Measurements from ENCODE around the gene CERKL.

Gene CERKL

DNA sequence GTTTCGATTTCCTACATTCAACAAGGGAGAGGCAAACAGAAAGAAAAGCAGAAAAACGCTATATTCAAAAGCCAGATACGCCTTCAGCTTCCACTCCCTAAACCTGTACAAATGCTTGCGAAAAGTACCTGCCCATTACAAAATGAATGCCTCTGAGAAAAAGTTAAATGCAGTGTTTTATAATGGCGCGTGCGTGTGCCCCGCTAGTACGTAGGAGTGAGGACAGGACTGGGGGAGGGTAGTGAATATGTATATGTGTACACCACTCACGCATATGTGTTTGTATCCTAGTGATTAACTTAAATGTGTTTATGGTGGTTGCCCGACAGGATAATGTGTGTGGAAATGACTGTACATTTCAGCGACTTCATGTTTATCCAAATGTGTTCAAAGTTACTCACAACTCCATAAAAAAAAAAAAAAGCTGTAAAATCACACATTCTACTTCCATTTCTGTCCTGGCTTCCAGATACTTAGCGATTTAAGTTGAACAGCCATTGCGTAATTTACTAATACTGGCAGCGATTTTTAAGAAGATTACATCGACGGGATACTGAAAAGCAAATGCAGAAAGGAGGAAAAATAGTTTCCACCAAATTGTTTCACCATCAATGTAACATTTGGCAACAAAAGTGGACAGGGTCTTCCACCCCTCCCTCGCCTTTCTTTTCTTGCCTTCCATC is 22.1 kb upstream of the CERKL start:
- no peak for DNase-seq (ENCODE audit: low read depth)

DNA sequence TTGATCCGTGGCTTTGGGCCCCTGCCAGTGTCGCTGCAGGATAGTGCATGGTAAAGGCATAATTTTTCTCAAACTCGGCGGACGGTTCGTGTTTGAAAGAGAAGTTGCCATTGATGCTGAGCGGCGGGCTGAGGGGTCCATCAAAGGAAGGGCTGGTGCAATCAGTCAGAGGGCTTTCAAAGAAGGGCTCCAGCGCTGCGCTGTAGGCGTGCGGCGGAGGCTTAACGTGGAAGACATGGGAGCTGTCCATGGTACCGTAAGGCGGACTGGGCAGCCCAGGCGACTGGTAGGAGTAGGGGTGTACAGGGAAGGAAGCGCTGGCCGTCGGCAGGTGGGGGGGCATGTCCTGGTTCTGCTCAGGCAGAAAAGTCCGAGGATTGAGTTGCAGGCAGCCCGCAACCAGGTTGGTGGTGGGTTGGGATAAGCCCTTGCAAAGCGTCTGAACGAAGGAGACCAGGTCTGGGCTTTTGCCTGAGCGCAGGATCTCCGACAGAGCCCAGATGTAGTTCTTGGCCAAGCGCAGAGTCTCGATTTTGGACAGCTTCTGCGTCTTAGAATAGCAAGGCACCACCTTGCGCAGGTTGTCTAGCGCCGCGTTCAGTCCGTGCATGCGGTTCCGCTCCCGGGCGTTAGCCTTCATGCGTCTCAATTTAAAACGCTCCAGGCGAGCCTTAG is 21.1 kb upstream of the CERKL start:
- DNase-seq (ENCODE audit: low read depth) = peak; percentile 71

DNA sequence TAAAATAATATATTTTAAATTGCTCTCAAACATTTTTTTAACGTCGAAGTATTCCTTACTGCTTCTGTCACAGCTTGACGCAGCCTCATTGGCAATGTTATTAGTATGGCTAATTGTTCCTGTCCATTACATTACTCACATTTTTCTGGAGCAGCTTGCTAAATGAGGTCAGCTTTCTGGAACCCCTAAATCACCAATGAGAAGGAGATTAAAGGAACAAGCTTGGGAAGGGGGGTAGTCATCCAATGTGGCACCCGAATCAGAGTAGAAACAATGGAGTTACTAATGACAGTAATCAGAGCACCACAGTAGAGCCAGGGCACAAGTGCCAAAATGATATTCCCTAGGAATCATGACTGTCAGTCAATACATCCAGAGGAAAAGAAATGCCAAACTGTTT is 18.3 kb upstream of the CERKL start:
- no peak for DNase-seq (ENCODE audit: low read depth)

DNA sequence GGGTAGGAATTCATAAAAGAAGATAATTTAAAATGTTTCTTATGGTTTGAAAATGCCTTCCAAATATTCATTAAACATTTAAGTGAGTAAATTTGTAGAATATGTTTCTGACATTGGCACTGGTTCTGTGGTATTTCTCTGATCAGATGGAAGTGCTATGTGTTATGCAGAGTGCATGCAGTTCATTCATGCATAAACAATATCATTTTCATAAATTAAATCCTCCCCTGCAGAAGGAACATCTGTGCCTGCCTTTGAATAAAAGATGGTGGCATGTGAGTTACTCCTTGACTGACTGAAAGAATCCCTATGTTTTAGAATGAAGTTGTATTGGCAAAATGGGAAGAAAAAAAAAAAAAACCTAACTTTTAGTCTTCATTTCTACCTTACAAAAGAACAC is 17.6 kb upstream of the CERKL start:
- no peak for DNase-seq (ENCODE audit: low read depth)

DNA sequence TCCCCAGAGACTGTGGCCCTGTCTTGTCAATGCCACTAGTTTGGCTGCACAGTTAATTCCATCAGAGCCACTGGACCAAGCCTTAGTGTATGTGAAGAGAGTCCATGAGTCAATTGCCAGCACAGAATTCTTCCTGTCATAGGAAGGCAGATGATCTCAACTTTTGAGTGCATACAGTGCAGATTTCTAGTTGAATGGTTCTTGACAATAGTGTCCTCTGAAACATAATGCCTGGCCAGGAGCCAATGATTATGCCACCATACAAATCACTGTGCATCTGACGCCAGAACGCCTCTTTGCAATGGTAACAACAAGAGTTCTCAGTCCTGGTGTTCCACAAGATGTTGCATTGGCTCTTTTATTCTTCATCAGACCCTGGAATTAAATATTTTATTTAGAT is 16.3 kb upstream of the CERKL start:
- no peak for DNase-seq (ENCODE audit: low read depth)

DNA sequence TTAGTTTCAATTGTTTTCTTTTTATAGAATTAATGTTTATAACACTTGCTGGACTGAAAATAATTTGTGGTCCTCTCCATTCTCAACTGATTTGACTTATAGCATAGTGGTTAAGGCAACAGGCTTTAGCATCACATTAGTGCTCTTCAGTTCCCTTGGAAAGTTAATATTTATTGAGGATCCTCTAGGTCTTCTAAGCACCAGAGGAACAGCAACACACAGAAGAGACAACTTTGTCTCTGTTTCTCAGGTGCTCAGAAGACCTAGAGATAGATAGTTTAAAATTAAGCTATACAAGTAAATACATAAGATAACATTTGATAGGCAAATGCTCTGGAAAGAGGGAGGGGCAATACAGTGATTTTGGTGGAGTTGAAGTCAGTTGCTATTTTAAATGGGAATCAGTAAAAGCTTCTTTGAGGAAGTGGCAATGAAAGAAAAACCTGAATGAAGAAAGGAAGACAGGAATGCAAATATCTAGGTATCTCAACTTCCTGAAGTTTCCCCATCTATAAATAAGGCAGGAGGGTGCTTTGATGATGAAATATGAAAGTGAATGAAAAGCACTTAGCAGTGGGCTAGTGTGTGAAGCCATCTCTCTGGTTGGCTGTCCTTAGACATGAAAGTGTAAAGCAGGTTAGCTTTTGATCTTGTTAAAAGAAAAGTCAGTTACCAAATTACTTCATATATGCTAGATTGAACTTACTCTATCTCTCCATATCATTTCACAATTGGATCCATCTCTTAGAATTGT is 15.5 kb upstream of the CERKL start:
- DNase-seq (ENCODE audit: low read depth) = no peak

DNA sequence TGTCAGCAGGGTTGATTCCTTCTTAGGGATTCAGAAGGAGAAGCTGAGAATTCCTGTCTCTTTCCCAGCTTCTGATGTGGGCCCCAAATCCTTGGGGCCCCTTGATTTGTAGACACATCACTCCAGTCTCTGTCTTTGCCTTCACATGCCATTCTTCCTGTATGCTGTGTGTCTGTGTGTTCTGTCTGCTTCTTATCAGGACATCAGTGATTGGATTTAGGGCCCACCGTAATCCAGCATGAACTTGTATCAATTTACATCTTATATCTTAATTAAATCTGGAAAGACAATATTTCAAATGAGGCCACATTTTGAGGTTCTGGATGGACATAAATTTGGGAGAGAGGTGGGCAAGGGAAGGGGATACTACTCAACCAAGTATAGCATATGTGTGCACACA is 13.7 kb upstream of the CERKL start:
- DNase-seq (ENCODE audit: low read depth) = no peak

DNA sequence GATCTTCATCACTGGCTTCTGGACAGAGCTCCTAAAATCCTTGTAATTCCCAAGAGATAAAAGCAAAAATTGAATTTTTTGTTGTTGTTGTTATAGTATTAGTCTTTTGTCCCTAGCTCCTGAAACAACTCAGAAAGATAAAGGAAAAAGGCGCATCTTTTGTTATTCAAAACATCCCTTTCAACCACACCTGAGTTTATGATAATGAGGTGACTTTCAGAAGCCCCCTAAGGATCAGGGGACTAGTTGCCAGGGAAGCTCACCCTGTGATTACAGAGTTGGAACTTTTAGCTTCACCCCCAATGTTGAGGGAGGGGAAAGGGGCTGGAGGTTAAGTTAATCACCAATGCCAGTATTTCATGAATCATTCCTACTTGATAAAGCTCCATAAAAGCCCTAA is 10.3 kb upstream of the CERKL start:
- no peak for DNase-seq (ENCODE audit: low read depth)

DNA sequence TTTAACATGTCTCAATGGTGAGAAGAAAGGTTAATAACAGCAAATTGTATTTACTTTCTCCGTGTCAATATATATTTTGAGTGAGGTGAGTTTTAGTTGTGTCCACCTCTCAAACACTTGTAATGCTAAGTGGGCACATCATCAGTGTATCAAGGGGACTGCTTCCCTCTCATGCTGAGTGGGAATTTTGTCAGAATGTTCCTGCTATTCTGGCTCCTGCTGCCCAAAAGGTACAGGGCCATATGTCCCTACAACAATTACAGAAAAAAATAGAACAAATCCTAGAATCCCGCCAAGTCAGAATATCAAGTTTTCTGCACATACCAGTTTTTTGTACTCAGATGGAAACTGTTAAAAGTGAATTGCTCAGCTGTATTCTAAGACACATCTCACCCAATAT is 5.4 kb upstream of the CERKL start:
- no peak for DNase-seq (ENCODE audit: low read depth)

DNA sequence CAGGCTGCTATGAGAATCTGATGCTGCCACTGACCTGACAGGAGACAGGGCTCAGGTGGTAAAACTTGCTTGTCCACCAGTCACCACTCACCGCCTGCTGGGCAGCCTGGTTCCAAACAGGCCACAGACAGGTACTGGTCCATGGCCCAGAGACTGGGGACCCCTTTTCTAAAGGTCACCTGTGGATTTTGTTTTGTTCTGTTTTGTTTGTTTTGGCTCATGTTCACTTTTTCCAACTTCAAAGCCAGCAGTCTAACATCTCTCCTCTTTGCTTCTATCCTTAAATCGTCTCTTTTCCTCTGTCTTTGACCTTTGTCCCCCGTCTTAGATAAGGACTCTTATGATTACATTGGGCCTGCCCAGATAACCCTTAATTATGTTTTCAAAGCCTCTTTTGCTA is 3.3 kb upstream of the CERKL start:
- no peak for DNase-seq (ENCODE audit: low read depth)

DNA sequence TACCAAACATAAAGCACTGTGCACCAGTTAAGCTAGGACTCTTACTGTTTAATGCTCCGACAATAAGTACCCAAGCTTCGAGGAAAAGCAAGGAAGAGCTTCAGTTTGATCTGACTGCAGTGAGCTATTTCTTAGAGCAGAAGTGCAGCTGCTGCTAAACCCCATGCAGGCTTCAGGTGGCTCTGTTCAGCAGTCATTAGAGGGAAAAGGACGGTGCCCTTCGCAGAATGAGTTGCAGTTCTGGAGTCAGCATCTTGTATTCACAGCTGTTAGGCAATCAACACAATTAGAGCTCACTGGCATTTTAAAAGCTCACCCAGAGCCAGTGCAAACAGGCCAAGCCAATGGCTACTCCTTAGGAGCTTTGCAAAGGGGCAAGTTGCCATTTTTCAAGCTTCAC is 1.5 kb upstream of the CERKL start:
- no peak for DNase-seq (ENCODE audit: low read depth)

DNA sequence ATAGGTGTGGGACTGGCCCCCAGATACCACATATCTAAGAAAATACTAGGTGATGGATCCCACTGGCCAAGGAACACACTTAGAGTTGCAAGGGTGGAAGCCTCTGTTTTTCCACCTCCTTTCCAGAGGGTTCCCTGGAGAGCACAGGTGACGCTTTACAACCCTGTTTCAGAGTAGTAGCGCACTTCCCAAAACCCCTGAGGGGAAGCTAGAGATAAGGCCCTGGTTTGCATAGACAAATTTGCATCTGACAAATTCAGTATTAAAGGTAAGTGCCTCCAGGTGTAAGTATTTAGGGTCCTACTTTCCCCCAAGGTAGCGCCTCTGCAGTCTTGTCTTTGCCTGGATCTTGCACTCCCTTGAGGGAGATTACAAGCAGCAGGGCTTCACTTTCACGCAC is 474 bp upstream of the CERKL start:
- DNase-seq (ENCODE audit: low read depth) = no peak

DNA sequence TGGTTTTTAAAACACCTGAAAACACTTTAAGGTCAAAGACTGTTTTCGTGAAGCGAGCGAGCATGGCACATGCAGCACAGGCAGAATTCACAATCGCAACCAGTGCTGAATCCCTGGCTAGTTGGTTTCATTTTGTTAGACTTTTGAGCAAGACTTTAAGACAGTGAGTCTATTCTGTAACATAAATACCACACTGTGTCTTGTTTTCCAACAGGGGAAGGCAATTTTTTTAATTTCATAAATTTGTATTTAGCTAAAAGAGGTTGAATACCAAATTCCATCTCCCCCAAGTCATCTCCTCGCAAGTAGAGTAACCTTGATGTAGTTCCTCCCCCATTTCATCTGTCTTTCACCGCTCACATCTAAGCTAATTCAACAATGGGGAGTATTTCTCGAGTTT is 1.4 kb downstream of the CERKL start:
- no peak for DNase-seq (ENCODE audit: low read depth)

DNA sequence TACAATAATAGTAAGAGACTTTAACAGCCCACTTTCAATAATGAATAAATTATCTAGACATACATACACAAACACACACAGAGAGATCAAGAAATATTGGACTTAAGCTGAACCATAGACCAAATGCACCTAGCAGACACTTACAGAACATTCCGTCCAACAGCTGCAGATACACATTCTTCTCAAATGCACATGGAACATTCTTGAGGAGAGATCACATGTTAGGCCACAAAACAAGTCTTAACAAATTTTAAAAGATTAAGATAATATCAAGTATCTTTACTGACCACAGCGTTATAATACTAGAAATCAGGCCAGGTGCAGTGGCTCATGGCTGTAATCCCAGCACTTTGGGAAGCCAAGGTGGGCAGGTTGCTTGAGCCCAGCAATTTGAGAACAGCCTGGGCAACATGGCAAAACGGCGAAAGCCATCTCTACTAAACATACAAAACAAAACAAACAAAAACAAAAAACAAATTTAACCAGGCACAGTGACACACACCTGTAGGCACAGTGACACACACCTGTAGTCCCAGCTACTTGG is 7.4 kb downstream of the CERKL start:
- DNase-seq (ENCODE audit: low read depth) = no peak

DNA sequence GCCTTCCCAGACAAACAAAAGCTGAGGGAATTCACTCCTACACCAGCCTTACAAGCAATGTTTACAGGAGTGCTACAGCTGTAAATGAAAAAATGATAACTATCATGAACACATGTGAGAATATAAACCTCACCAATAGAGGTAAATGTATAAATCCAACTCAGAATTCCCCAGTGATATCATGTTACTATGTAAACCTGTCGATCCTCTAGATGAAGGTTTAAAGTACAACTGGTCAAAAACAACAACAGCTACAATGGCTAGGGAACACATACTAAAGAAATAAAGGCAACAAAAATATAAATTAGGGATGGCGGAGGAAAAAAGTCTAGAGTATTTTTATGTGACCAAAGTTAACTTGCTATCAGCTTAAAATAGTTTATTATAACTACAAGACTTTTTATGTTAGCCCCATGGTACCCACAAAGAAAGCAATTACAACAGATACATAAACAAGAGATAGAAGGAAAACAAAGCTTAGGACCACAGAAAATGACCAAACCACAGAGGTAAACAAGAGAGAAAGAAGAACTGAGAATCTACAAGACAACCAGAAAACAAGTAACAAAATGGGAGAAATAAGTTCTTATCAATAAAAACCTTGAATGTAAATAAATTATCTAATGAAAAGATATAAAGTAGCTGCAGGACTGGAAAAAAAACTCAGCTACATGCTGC is 8.3 kb downstream of the CERKL start:
- no peak for DNase-seq (ENCODE audit: low read depth)

DNA sequence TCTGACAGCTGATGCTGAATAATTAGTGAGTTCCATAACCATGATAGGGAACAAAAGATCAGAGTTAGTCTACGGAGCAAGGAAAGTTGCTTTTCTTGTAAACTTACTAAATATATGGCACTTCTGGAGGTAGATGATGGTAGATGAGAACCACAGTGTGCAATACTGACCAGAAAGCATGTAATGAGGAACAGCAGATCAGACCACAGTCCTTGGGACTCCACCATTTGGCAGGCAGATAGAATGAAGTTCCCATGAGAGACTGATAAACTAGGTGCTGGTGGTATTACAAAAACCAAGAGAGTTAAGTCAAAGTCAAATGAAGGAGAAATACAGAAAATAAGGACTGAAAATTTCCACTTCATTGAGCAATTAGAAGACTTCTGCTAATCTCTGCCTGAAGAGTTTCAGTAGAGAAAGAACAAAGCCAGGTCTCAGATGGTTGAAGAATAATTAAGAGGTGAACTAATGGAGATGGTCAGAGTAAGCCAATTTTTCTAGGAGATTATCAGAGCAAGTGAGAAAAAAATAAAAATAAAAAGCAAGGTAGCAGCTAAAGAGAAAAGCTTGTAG is 10.4 kb downstream of the CERKL start:
- DNase-seq (ENCODE audit: low read depth) = no peak

DNA sequence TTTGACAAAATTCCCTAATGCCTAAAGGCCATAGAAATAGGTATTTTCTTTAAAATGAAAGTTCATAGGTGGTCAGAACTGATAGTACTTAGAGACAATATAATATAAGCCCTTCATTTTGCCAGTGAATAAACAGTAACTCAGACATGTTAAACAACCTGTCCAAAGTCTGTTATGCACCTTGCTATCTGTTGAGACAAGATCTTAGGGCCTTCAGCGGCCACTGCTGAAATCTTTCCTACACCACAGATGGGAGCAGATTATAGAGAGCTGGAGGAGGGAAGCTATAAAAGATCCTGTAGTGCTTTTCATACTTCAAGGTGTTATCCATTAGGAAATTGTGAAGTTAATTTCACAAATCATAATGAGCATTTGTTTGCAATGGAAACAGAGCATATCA is 13.8 kb downstream of the CERKL start:
- no peak for DNase-seq (ENCODE audit: low read depth)

DNA sequence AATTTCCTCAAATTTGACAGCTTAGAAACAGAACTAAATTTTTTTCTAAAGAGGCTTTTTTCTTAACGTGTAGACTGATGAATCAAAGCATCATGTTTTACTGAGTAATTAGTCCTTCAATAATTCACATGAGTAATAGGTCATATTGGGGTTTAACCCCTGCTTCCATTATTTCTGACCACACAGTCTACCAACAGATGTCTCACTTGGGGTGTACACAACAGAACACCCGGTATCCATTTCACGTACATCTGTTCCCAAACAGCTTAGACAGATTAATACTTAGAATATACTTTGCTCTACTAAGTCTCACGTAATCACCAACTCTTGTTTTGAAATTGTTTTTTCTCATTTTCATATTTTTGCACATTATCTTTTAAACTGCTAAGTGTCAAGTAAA is 14.8 kb downstream of the CERKL start:
- DNase-seq (ENCODE audit: low read depth) = no peak

DNA sequence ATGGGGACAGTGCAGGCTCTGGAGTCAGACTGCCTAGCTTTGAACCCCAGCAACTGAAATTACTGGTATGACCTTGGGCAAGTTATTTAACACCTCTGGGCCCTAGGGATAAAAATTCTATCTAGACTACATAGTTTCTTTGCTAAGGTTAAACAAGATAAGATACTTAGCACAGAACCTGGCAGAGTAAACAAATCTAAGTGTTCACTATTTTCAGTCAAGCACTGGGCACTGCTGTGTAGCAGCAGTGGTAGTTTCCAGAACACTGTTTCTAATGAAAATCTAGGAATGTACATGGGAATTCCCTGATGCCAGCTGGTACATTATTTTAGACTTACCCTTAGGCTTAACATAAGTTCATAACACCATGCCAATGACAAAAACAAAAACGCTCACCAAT is 17.2 kb downstream of the CERKL start:
- no peak for DNase-seq (ENCODE audit: low read depth)

DNA sequence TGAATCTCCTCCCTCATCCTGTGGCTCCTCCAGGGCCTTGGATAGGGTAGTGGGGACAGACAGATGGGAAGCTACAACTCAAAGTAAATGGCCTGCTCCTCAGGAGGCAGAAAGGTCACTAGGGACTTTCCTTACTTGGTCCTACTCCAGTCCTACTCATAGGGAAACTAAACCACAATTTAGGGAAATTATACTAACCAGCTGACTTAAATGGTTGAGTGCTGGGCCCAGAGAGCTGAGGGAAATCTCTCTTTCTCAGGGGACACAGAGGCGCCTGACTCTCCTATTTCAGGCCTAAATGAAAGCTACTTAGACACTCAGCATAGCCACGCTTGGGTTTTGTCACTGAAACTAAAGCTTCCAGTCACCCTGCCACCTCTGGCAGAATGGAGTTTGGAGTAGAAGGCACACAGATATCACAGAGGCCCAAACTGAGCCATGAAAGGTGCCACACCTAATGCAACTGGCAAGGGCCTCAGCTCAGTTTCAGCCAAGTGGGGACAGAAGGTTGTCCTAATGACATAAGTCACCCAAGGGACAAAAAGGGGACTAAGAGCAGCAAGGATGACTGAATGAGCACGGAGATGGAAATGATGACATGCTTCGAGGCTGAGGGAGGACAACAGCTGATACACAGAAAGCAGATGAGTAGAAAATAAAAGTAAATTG is 24.0 kb downstream of the CERKL start:
- no peak for DNase-seq (ENCODE audit: low read depth)
